NCI-H187 treated with DMSO at 0.1 percent for 48 hours (cell line): ENCODE measurements around the gene CALM3.

Experiments
- DNase-seq: peaks from one replicate; lab custom pipeline; 2025; lab: John Stamatoyannopoulos, UW

The CALM3 gene

GRCh38 chr19:46635920-46636761, 35.0 kb downstream of the CALM3 start, which contains the start of gene GNG8:
GNG8 (minus strand) TSS chr19:46636202; CDS start chr19:46634682, 1,520 bp downstream.
- DNase-seq, result no peak

DNA sequence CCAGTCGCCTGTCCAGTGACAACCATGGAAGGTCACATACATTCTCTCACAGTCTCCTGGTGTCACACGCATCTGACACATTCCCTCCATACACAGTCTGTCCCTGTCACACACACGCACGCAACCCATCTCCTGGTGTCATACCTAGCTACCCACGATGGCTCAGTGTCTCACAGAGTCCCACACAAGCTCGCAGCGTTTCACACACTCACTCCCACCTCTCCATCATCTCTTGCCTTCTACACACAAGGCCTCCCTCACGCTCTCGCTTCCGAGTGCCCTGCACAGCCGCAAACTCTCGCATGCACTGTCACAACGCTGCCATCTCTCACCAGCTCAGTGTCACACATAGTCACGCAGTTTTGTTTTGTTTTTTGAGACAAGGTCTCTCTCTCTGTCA, 36.1 kb downstream of the CALM3 start:
- DNase-seq, result no peak

GRCh38 chr19:46639358-46640182, 38.4 kb downstream of the CALM3 start:
- no peak for DNase-seq

GRCh38 chr19:46640656-46641055, 39.5 kb downstream of the CALM3 start:
- DNase-seq, result no peak

GRCh38 chr19:46644720-46645119, 43.6 kb downstream of the CALM3 start:
- no peak for DNase-seq

GRCh38 chr19:46646402-46646801, 45.3 kb downstream of the CALM3 start:
- no peak for DNase-seq

GRCh38 chr19:46648060-46648960, 47.2 kb downstream of the CALM3 start:
- DNase-seq, result no peak

GRCh38 chr19:46648961-46649960, 48.1 kb downstream of the CALM3 start:
- no peak for DNase-seq

GRCh38 chr19:46650445-46650844, 49.3 kb downstream of the CALM3 start:
- DNase-seq, result no peak

DNA sequence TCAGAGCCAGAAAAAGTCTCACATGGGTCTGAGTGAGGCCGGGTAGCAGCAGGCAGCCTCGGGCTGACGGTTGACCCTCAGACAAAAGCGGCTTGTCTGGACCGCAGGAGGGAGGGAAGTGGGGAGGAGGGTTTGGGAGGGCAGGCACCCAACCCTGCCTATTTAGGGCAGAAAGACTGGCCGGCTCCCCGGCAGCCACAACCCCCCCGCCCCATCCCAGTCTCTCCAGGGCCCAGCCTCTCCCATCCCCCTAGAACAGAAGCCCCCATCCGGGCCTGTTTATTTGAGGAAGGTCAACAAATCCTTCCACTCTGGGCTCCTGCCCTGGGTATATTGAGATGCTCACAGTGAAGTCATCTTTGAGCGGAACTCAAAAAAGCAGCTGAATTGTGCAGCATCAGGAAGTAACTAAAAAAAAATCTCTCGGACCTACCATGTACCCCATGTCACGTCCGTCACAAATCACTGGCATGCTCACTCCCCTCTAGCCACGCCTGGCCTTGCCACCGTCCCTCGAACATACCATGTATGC, 53.6 kb downstream of the CALM3 start:
- no peak for DNase-seq

GRCh38 chr19:46656541-46656940, 55.4 kb downstream of the CALM3 start:
- no peak for DNase-seq

DNA sequence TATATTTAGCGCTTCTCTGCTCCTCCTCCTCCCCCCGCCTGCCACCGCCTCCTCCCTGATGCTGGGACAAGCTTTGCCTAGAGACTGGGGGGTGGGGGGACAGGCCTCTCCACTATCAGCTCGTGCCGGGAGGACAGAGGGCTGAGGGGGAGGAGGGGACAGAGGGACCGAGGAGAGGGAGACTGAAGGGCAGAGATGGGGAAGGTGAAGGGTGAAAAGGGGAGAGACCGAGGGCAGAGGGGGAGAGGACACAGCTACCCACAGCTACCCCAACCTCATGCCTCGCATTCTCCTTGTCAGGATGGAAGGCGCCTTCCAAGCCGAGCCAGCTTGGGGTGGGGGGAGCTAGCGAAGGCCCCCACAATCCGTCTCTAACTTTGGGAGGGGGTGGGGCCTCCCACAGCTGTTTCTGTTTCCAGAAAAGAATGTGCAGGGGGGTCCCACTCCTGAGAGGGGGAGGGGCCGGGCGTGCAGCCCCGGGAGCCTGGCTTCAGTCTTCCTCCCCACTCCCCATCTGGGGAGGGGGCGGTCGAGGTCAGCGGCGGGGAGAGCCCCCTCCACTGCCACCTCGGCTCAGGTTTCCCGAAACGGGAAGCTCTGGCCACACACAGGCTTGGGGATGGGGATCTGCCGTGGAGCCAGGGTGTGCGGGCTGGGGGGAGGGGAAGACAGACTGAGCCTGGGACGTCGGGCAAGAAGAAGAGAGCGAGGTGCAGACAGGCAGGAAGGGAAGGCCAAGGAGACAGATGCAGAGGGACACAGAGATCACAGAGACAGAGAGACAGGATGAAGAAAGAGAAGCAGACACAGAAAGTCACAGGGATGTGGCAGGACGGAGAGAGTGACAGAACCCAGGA, 58.2 kb downstream of the CALM3 start:
- no peak for DNase-seq

GRCh38 chr19:46660008-46660517, 58.9 kb downstream of the CALM3 start:
- no peak for DNase-seq
